ENCODE results near the gene RPS29. TPM values are rescaled to one million over a fixed set of nuclear protein-coding genes. Genes with fewer than 3 reads are reported as not detected.

The RPS29 gene
- total and polyA plus RNA-seq, 12 donors, result 922 to 6,627 (median 1,416) TPM

DNA sequence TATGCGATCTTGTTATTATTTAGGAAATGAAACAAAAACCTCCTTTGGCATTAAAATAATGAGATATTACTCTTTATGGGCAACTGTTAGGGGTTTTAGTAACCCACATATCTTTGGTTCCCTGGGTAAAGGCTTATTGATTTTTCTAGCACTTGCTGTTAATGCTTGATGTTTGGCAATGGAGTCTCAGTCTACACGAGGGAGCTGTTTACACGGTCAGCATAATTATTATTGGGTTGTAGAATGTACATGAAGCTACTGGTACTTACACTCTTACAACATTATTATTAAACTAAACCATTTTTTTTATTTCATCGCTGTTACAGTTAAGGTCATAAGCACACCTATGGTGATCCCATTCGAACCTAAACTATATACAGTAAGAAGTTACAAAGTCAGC lies 12.1 kb downstream of the RPS29 start:
- Histone ChIP-seq H3K27ac (no peak overlapping the region), H3K4me3 (no peak overlapping the region), H3K36me3 (replicated peaks in 1 of 2) (no peaks in the 10 kb centered on the region), H3K4me1 (replicated peaks in 1 of 2) (peaks cover 0 to 7% of the 10 kb centered on the region in 2 donors), H3K9me3 (replicated peaks in 1 of 3) (no peaks in the 10 kb centered on the region), H3K27me3 (no peaks in the 10 kb centered on the region)
- intact Hi-C loops (cut with DNase I), result no loop called here
- DNase-seq, result no peak
- WGBS, 4 donors, result 91 to 96% (median 93%) methylated on average over 5 of the region's 5 CpGs
- TF ChIP-seq, protein P1, sequence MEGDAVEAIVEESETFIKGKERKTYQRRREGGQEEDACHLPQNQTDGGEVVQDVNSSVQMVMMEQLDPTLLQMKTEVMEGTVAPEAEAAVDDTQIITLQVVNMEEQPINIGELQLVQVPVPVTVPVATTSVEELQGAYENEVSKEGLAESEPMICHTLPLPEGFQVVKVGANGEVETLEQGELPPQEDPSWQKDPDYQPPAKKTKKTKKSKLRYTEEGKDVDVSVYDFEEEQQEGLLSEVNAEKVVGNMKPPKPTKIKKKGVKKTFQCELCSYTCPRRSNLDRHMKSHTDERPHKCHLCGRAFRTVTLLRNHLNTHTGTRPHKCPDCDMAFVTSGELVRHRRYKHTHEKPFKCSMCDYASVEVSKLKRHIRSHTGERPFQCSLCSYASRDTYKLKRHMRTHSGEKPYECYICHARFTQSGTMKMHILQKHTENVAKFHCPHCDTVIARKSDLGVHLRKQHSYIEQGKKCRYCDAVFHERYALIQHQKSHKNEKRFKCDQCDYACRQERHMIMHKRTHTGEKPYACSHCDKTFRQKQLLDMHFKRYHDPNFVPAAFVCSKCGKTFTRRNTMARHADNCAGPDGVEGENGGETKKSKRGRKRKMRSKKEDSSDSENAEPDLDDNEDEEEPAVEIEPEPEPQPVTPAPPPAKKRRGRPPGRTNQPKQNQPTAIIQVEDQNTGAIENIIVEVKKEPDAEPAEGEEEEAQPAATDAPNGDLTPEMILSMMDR (IDR thresholded peaks at IDR 0.05), result no peak
- TF ChIP-seq POLR2A (IDR thresholded peaks at IDR 0.05), result no peak

DNA sequence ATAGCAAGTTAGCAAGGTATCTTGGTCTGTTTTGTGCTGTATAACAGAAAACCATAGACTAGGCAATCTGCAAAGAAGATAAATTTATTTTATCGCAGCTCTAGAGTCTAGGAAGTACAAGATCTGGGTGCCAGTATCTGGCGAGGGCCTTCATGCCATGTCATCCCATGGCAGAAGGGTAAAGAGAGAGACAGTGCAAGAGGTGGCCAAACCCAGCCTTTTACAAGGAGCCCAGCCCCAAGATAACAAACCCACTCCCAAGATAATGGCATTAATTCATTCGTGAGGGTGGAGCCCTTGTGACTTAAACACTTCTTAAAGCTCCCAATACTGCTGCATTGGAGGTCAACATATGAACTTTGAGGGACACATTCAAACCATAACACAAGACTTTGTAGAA lies 16.9 kb downstream of the RPS29 start:
- 82 to 93% (median 88%) methylated on average over 3 of the region's 3 CpGs for WGBS, 4 donors
- DNase-seq, result no peak
- no peaks in the 10 kb centered on the region for H3K9me3 ChIP-seq (replicated peaks in 1 of 3)
- H3K4me3 ChIP-seq, result no peak overlapping the region
- H3K36me3 ChIP-seq (replicated peaks in 1 of 2), result no peaks in the 10 kb centered on the region
- TF ChIP-seq, protein P1 (IDR thresholded peaks at IDR 0.05), result no peak
- no peak for TF ChIP-seq POLR2A (IDR thresholded peaks at IDR 0.05)
- H3K4me1 ChIP-seq (replicated peaks in 1 of 2), result no peaks in the 10 kb centered on the region
- no peak overlapping the region for H3K27ac ChIP-seq
- no peaks in the 10 kb centered on the region for H3K27me3 ChIP-seq
- intact Hi-C loops (cut with DNase I), result no loop called here

DNA sequence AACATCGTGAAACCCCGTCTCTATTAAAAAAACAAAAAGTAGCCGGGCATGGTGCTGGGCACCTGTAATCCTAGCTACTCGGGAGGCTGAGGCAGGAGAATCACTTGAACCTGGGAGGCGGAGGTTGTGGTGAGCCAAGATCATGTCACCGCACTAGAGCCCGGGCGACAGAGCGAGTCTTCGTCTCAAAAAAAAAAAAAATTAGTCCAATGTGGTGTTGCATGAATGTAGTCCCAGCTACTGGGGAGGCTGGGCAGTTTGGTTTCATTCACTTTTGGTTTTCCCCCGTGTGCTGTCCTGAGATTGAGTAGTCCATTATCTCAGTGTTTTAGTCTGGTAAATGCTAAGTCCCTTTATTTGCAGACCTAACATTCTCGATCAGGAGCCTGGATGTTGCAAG lies 19.5 kb downstream of the RPS29 start:
- Histone ChIP-seq H3K4me3 (no peak overlapping the region), H3K4me1 (replicated peaks in 1 of 2) (no peaks in the 10 kb centered on the region), H3K27me3 (no peaks in the 10 kb centered on the region), H3K36me3 (replicated peaks in 1 of 2) (no peaks in the 10 kb centered on the region), H3K27ac (no peak overlapping the region), H3K9me3 (replicated peaks in 1 of 3) (no peaks in the 10 kb centered on the region)
- intact Hi-C loops (cut with DNase I), result no loop called here
- WGBS, 4 donors, result 85 to 94% (median 92%) methylated on average over 12 of the region's 12 CpGs
- DNase-seq, result no peak
- TF ChIP-seq, protein P1 (IDR thresholded peaks at IDR 0.05), result no peak
- no peak for TF ChIP-seq POLR2A (IDR thresholded peaks at IDR 0.05)

DNA sequence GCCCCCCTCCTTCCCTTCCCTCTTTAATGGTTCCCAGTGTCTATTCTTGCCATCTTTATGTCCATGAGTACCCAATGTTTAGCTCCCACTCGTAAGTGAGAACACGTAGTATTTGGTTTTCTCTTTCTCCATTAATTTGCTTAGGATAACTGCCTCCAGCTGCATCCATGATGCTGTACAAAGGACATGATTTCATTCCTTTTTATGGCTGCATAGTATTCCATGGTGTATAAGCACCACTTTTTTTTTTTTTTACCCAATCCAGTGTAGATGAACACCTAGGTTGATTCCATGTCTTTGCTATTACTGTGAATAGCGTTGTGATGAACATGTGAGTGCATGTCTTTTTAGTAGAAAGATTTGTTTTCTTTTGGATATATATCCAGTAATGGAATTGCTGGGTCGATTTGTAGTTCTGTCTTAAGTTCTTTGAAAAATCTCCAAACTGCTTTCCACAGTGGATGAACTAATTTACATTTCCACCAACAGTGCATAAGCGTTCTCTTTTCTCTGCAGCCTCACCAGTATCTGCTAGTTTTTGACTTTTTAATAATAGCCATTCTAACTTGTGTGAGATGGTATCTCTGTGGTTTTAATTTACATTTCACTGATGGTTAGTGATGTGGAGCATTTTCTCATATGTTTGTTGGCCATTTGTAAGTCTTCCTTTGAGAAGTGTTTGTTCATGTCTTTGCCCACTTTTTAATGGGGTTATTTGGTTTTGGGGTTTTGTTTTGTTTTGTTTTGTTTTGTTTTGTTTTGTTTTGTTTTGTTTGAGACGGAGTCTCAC lies 26.0 kb downstream of the RPS29 start:
- TF ChIP-seq, protein P1 (IDR thresholded peaks at IDR 0.05), result no peak
- TF ChIP-seq POLR2A (IDR thresholded peaks at IDR 0.05), result no peak
- Histone ChIP-seq H3K9me3 (replicated peaks in 1 of 3) (no peaks in the 10 kb centered on the region), H3K4me1 (replicated peaks in 1 of 2) (peaks cover 0 to 4% of the 10 kb centered on the region in 2 donors), H3K27me3 (no peaks in the 10 kb centered on the region), H3K27ac (no peak overlapping the region), H3K36me3 (replicated peaks in 1 of 2) (no peaks in the 10 kb centered on the region), H3K4me3 (no peak overlapping the region)
- 89 to 93% (median 91%) methylated on average over 6 of the region's 6 CpGs for WGBS, 4 donors
- intact Hi-C loops (cut with DNase I), result no loop called here
- DNase-seq, result no peak
